PC-3 (cell line): Measurements from ENCODE around the gene SYT7.

Experiments used
- EZH2 ChIP-seq: fragments of 300-600 bp; sonication (generic); IDR thresholded peaks from one replicate; pipeline ENCODE4 v1.6.1; 2017; ENCODE audit warnings: antibody characterized with exemption, mild to moderate bottlenecking, low read length; ENCODE audit not compliant: unreplicated experiment
- TF ChIP-seq, protein P1 (sequence below): fragments of 300-600 bp; sonication (generic); conservative IDR thresholded peaks from 2 replicates; pipeline ENCODE4 v1.5.1; 2017; ENCODE audit warnings: antibody characterized with exemption, low read depth, mild to moderate bottlenecking, low read length

GRCh38 chr11:61598374-61598773 is 17.5 kb upstream of the SYT7 start:
- TF ChIP-seq, protein P1, sequence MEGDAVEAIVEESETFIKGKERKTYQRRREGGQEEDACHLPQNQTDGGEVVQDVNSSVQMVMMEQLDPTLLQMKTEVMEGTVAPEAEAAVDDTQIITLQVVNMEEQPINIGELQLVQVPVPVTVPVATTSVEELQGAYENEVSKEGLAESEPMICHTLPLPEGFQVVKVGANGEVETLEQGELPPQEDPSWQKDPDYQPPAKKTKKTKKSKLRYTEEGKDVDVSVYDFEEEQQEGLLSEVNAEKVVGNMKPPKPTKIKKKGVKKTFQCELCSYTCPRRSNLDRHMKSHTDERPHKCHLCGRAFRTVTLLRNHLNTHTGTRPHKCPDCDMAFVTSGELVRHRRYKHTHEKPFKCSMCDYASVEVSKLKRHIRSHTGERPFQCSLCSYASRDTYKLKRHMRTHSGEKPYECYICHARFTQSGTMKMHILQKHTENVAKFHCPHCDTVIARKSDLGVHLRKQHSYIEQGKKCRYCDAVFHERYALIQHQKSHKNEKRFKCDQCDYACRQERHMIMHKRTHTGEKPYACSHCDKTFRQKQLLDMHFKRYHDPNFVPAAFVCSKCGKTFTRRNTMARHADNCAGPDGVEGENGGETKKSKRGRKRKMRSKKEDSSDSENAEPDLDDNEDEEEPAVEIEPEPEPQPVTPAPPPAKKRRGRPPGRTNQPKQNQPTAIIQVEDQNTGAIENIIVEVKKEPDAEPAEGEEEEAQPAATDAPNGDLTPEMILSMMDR = no peak
- TF ChIP-seq EZH2 = no peak
